ENCODE data around the gene MCC.

Gene MCC

DNA sequence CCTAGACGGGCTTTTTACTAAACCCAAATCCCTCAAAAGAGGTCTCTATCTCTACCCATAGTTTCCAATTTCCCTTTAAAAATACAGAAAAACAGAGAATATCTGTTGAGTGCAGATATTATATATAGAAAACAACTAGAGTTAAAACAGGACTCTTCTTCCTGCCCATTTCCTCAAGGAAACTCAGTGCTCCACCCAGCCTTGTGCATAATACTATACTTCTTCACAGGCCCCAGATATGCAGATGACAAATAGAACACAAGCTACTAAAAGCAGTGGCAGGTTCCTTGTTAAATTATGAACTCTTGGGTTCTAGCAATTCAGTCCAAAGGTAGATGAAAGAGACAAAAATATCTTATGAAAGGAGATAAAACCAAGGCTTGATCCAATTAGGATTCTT is 253.7 kb downstream of the MCC start:
- Histone ChIP-seq H3K4me3 (ENCODE audit: low read depth, low read length) (no peak overlapping the region), H3K9ac (ENCODE audit: low read depth, low read length) (no peak overlapping the region), H3K36me3 (ENCODE audit: control insufficient read depth, insufficient read depth, low read length) (no peaks in the 10 kb centered on the region), H3K9me3 (ENCODE audit: control insufficient read depth, insufficient read depth, low read length) (no peaks in the 10 kb centered on the region), H3K4me1 (ENCODE audit: control insufficient read depth, insufficient read depth, low read length) (peaks cover 34% of the 10 kb centered on the region), H3K27me3 (ENCODE audit: control insufficient read depth, insufficient read depth, low read length) (no peaks in the 10 kb centered on the region)

DNA sequence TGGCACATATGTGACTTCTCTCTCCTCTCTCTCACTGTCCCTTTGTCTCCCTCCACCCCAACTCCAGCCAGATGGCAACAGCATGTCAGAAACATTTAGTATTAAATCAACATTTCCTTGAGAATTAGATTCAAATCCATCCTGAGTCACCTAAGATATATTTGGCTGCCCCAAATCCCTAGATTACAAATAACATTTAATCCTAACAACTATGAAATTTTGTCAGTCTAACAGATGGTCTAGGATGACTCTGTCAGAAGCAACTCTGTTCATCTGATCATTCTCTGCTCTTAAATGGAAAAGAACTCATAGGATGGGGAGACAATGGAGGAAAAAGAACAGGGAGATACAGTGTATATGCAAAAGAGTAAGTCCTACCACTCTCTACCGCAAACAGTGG is 254.6 kb downstream of the MCC start:
- Histone ChIP-seq H3K9me3 (ENCODE audit: control insufficient read depth, insufficient read depth, low read length) (no peaks in the 10 kb centered on the region), H3K27me3 (ENCODE audit: control insufficient read depth, insufficient read depth, low read length) (no peaks in the 10 kb centered on the region), H3K9ac (ENCODE audit: low read depth, low read length) (no peak overlapping the region), H3K4me1 (ENCODE audit: control insufficient read depth, insufficient read depth, low read length) (peaks cover 34% of the 10 kb centered on the region), H3K36me3 (ENCODE audit: control insufficient read depth, insufficient read depth, low read length) (no peaks in the 10 kb centered on the region), H3K4me3 (ENCODE audit: low read depth, low read length) (no peak overlapping the region)

DNA sequence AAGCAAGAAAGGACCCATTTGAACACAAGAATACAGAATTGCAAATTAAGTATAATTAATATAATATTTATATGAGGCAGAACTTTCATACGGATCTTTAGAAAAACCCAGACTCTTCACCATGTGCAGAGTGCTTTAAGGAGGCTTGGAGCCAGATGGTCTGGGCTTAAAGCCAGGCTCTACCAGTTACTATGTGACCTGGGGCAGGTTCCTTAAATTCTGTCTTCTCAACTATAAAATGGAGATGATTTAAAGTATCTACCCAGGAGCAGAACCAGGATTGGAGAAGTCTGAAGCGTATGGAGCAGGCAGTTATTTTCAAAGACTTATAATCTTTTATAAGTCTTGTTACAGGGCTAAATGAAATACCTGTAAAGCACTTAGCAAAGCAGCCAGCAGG is 255.6 kb downstream of the MCC start:
- Histone ChIP-seq H3K9ac (ENCODE audit: low read depth, low read length) (no peak overlapping the region), H3K27me3 (ENCODE audit: control insufficient read depth, insufficient read depth, low read length) (no peaks in the 10 kb centered on the region), H3K9me3 (ENCODE audit: control insufficient read depth, insufficient read depth, low read length) (no peaks in the 10 kb centered on the region), H3K36me3 (ENCODE audit: control insufficient read depth, insufficient read depth, low read length) (no peaks in the 10 kb centered on the region), H3K4me1 (ENCODE audit: control insufficient read depth, insufficient read depth, low read length) (peaks cover 34% of the 10 kb centered on the region), H3K4me3 (ENCODE audit: low read depth, low read length) (no peak overlapping the region)

DNA sequence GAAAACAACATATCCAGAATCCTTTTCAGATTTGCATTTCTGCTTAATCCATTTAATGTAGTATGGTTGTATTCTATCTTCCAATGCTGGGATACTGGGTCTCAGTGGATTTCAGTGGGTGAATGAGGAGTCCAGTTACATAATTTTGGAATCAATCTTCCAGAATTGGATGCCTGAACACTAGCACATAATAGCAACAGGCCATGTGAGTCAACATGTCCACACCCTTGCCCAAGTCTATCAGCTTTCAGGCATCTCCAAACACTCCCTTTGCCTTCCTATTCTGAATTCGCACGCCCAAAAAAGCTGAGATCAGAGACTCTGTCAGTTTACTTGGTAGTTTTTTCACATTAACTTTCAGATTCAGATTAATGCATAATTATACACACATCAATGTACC is 256.0 kb downstream of the MCC start:
- Histone ChIP-seq H3K9ac (ENCODE audit: low read depth, low read length) (no peak overlapping the region), H3K4me3 (ENCODE audit: low read depth, low read length) (no peak overlapping the region), H3K9me3 (ENCODE audit: control insufficient read depth, insufficient read depth, low read length) (no peaks in the 10 kb centered on the region), H3K36me3 (ENCODE audit: control insufficient read depth, insufficient read depth, low read length) (no peaks in the 10 kb centered on the region), H3K4me1 (ENCODE audit: control insufficient read depth, insufficient read depth, low read length) (peaks cover 33% of the 10 kb centered on the region), H3K27me3 (ENCODE audit: control insufficient read depth, insufficient read depth, low read length) (no peaks in the 10 kb centered on the region)

DNA sequence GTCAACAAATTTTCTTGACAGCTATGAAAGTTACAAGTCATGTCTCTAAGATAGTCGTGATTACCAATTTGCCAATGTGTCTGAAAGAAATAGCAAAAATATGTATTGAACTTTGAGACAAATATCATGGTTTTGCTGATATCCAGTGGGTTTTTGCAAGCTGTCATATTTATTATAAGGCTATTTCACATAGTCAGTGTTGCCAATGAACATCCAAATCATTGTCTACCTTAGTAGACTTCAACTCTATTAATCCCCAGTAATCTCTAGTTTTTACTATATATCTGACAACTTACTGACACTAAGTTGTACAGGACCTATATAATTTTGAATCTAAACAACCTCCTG is 256.6 kb downstream of the MCC start:
- Histone ChIP-seq H3K9ac (ENCODE audit: low read depth, low read length) (no peak overlapping the region), H3K36me3 (ENCODE audit: control insufficient read depth, insufficient read depth, low read length) (no peaks in the 10 kb centered on the region), H3K27me3 (ENCODE audit: control insufficient read depth, insufficient read depth, low read length) (no peaks in the 10 kb centered on the region), H3K4me3 (ENCODE audit: low read depth, low read length) (no peak overlapping the region), H3K4me1 (ENCODE audit: control insufficient read depth, insufficient read depth, low read length) (peaks cover 28% of the 10 kb centered on the region), H3K9me3 (ENCODE audit: control insufficient read depth, insufficient read depth, low read length) (no peaks in the 10 kb centered on the region)

DNA sequence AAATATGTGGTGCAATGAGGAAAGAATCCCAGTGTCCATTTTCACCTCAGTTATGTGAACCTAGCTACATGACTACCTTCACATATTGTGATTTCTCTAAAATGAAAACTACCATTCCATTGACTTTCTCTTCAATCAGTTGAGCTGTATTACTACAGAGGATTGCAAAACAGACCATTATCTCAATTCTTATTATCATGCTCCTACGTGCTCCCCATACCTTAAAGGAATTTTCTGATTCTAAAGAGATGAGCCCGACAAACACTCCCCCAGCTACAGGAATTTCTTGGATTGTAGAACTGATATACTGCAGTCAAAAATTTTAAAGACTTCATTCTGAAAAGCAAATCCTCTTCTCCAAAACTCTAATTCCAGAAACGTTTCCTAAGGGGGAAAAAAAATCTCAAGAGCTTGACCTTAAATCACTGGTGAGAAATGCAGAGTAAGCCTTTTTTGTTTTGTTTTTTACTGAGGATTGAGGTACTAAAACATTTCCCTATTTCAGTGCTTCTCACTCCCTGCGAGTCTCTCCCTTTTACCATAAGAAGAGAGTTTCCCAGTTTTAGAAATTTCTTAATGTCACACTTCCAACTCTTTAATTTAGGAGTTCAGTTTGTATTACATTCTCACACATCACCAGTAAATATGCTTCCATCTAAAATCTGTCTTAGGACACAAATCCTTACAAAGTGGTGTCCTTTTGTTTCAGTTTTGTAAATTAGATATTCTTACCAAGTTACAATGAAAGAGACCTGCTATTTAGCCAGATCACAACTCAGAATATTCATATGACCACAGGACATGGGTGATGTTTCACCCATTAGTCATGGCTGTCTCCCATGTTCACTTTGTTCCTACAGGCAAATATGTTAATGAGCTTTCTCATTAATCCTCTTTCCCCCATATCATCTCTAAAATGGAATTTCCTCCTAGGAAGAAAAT is 257.3 kb downstream of the MCC start:
- H3K36me3 ChIP-seq (ENCODE audit: control insufficient read depth, insufficient read depth, low read length): no peaks in the 10 kb centered on the region
- H3K9ac ChIP-seq (ENCODE audit: low read depth, low read length): no peak overlapping the region
- H3K4me3 ChIP-seq (ENCODE audit: low read depth, low read length): no peak overlapping the region
- H3K4me1 ChIP-seq (ENCODE audit: control insufficient read depth, insufficient read depth, low read length): peaks cover 22% of the 10 kb centered on the region
- H3K27me3 ChIP-seq (ENCODE audit: control insufficient read depth, insufficient read depth, low read length): no peaks in the 10 kb centered on the region
- no peaks in the 10 kb centered on the region for H3K9me3 ChIP-seq (ENCODE audit: control insufficient read depth, insufficient read depth, low read length)

DNA sequence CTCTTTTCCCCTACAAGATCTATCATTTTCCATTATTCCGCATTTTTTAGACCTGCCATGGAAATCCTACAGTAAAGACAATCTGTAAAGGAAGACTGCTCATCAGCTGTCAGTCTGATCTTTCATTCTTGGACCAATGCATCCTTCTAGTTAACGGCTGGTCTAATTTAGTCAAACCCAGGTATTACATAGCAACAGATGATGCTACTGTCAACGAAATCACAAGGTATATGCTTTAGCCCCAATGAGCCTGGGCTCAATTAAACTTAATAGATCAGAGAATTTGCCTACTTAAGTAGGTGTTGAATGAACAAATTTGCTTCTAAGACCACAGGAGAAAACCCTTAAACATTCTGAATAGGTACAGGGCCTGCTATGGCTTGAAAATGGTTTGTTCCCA is 260.5 kb downstream of the MCC start:
- no peaks in the 10 kb centered on the region for H3K9me3 ChIP-seq (ENCODE audit: control insufficient read depth, insufficient read depth, low read length)
- no peaks in the 10 kb centered on the region for H3K36me3 ChIP-seq (ENCODE audit: control insufficient read depth, insufficient read depth, low read length)
- H3K27me3 ChIP-seq (ENCODE audit: control insufficient read depth, insufficient read depth, low read length): no peaks in the 10 kb centered on the region
- no peak overlapping the region for H3K9ac ChIP-seq (ENCODE audit: low read depth, low read length)
- peaks cover 14% of the 10 kb centered on the region for H3K4me1 ChIP-seq (ENCODE audit: control insufficient read depth, insufficient read depth, low read length)
- no peak overlapping the region for H3K4me3 ChIP-seq (ENCODE audit: low read depth, low read length)

DNA sequence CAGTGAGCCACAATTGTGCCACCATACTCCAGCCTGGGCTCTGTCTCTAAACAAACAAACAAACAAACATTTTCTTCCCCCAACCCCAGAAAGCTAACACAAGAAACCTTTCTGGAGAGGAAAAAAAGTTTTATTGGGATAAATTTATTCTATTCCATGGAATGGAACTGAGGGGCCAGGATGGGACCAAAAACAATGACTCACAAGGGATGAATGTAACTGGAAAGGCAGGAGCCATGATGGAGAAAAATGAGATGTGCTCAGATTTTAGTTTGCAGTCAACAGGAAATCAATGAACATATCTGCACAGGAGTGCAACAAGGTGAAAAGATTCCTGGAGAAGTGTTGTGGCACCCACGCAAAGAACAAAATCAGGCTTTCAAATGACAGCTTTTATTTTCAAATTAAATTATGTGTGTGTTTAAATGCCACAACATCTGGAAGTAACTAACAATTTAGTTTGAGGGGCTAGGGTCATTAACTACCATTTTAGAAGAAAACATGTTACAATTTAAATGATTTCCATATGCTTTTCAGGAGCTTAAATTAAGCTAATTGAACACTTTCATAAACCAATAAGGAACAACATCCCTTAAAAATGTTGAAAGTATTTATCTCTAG is 262.0 kb downstream of the MCC start:
- no peak overlapping the region for H3K9ac ChIP-seq (ENCODE audit: low read depth, low read length)
- peaks cover 21% of the 10 kb centered on the region for H3K4me1 ChIP-seq (ENCODE audit: control insufficient read depth, insufficient read depth, low read length)
- H3K4me3 ChIP-seq (ENCODE audit: low read depth, low read length): no peak overlapping the region
- no peaks in the 10 kb centered on the region for H3K36me3 ChIP-seq (ENCODE audit: control insufficient read depth, insufficient read depth, low read length)
- H3K9me3 ChIP-seq (ENCODE audit: control insufficient read depth, insufficient read depth, low read length): no peaks in the 10 kb centered on the region
- no peaks in the 10 kb centered on the region for H3K27me3 ChIP-seq (ENCODE audit: control insufficient read depth, insufficient read depth, low read length)

DNA sequence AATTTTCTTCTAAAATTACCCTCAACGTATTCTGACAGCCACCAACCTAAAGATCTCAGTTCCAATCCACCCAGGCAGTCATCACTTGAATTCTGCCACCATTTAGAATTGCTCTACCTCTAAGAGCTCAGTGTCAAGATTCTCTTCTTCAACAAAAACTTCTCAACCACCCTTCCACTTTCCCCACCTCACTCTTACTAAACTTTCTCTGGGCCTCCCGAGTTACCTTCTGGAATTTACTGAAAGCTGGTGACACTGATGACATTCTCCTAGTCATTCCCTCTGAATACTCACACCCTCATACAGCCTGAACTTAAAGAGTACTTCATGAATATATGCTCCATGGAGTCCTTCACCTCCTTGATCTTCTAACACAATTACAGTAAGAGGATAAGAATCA is 263.0 kb downstream of the MCC start:
- H3K27me3 ChIP-seq (ENCODE audit: control insufficient read depth, insufficient read depth, low read length): no peaks in the 10 kb centered on the region
- no peaks in the 10 kb centered on the region for H3K36me3 ChIP-seq (ENCODE audit: control insufficient read depth, insufficient read depth, low read length)
- no peaks in the 10 kb centered on the region for H3K9me3 ChIP-seq (ENCODE audit: control insufficient read depth, insufficient read depth, low read length)
- no peak overlapping the region for H3K4me3 ChIP-seq (ENCODE audit: low read depth, low read length)
- peaks cover 19% of the 10 kb centered on the region for H3K4me1 ChIP-seq (ENCODE audit: control insufficient read depth, insufficient read depth, low read length)
- no peak overlapping the region for H3K9ac ChIP-seq (ENCODE audit: low read depth, low read length)

DNA sequence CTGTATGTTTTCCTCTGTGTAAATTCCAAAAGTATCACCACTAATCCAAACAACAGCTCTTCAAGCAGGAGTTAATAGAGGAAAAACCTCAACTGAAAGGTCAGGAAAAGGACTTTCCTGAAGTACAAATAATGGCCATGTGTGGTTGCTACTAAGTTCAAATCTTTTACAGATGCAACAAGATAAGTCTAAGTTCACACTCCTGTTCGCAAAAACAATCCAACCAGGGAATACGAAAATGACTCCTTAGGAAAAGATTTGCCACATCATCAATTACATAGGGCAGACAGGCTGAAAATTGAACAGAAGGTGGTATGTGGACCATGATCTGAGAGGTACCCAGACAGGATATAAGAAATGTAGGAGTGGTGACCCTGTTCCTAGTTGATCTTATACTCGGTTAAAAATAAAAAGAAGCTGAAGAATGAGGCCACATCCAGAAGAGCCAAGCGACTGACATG is 263.6 kb downstream of the MCC start:
- H3K9me3 ChIP-seq (ENCODE audit: control insufficient read depth, insufficient read depth, low read length): no peaks in the 10 kb centered on the region
- peaks cover 17% of the 10 kb centered on the region for H3K4me1 ChIP-seq (ENCODE audit: control insufficient read depth, insufficient read depth, low read length)
- no peaks in the 10 kb centered on the region for H3K36me3 ChIP-seq (ENCODE audit: control insufficient read depth, insufficient read depth, low read length)
- no peak overlapping the region for H3K9ac ChIP-seq (ENCODE audit: low read depth, low read length)
- no peaks in the 10 kb centered on the region for H3K27me3 ChIP-seq (ENCODE audit: control insufficient read depth, insufficient read depth, low read length)
- no peak overlapping the region for H3K4me3 ChIP-seq (ENCODE audit: low read depth, low read length)

DNA sequence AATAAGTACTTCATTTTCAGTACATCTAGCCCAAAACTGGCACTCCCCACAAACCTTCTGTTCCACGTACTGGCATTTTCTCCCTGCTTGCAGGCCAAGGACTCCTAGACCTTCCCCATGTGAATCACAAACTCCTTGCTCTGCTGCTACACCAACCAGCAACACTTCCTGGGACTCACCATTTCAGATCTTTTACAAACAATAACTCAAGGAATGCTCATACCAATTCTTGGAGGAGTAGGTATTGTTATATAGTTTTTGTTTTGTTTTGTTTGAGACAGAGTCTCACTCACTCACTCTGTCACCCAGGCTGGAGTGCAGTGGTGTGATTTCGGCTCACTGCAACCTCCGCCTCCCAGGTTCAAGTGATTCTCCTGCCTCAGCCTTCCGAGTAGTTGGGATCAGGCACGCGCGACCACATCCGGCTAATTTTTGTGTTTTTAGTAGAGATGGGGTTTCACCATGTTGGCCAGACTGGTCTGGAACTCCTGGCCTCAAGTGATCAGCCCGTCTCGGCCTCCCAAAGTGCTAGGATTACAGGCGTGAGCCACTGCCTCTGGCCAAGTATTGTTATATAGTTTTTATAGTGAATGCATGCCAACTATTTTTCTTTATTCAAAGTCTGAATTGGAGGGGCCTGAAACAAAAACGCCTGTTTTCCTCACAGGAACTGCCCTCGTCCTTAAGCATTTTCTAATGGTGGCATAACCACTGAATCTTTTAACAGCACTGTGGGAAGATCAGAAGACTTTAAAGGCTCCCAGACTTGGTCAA is 264.2 kb downstream of the MCC start:
- Histone ChIP-seq H3K9me3 (ENCODE audit: control insufficient read depth, insufficient read depth, low read length) (no peaks in the 10 kb centered on the region), H3K4me3 (ENCODE audit: low read depth, low read length) (no peak overlapping the region), H3K9ac (ENCODE audit: low read depth, low read length) (no peak overlapping the region), H3K4me1 (ENCODE audit: control insufficient read depth, insufficient read depth, low read length) (peaks cover 20% of the 10 kb centered on the region), H3K36me3 (ENCODE audit: control insufficient read depth, insufficient read depth, low read length) (no peaks in the 10 kb centered on the region), H3K27me3 (ENCODE audit: control insufficient read depth, insufficient read depth, low read length) (no peaks in the 10 kb centered on the region)

All from iPS-15b (cell line).